Kidney (tissue), 14 donors: ENCODE data around the gene PIP5K1A. TPM values are rescaled to one million over a fixed set of nuclear protein-coding genes. Genes with fewer than 3 reads are reported as not detected.

ENCODE experiments used
- DNase-seq, 5 donors: peaks; one replicate each; pipeline ENCODE4 v3.0.0-alpha.2; 2013 to 2020
- FAIRE-seq: peaks from 2 replicates; lab custom pipeline; 2012; peaks lifted over from hg19 to GRCh38; lab: Jason Lieb, UNC
- H3K27ac ChIP-seq, 2 donors: one replicate each; pipeline ENCODE4 v1.7.0; 2013; ENCODE audit warnings: low read depth in 2 of 2, low read length in 2 of 2, inconsistent platforms in 1 of 2
- H3K27me3 ChIP-seq: one replicate; pipeline ENCODE4 v1.7.1; 2013; ENCODE audit warnings: low read length, inconsistent platforms; ENCODE audit not compliant: control insufficient read depth, insufficient read depth
- H3K36me3 ChIP-seq, 3 donors: one replicate each; pipeline versions ENCODE4 v1.7.0 to v1.7.1; 2013; ENCODE audit warnings: low read length in 3 of 3, control low read depth in 1 of 3, inconsistent platforms in 1 of 3; ENCODE audit not compliant: insufficient read depth in 3 of 3, control insufficient read depth in 2 of 3
- H3K4me1 ChIP-seq, 3 donors: one replicate each; pipeline versions ENCODE4 v1.7.0 to v1.7.1; 2013; ENCODE audit warnings: low read length in 3 of 3, inconsistent platforms in 1 of 3, low read depth in 1 of 3; ENCODE audit not compliant: control insufficient read depth in 2 of 3, insufficient read depth in 2 of 3
- H3K4me3 ChIP-seq, 3 donors: one replicate each; pipeline versions ENCODE4 v1.7.0 to v1.8.1; 2013; ENCODE audit warnings: low read length in 3 of 3, control low read depth in 1 of 3, inconsistent platforms in 1 of 3
- H3K9ac ChIP-seq, 3 donors: one replicate each; pipeline versions ENCODE4 v1.7.0 to v1.7.1; 2013; ENCODE audit warnings: low read length in 3 of 3, control low read depth in 1 of 3, inconsistent platforms in 1 of 3
- H3K9me3 ChIP-seq, 3 donors: one replicate each; pipeline versions ENCODE4 v1.7.0 to v1.7.1; 2013; ENCODE audit warnings: low read length in 3 of 3, control low read depth in 1 of 3, inconsistent platforms in 1 of 3; ENCODE audit not compliant: control insufficient read depth in 2 of 3, insufficient read depth in 1 of 3
- CTCF ChIP-seq: IDR thresholded peaks from 3 replicates; pipeline ENCODE4 v1.5.1; 2012; ENCODE audit warnings: mild to moderate bottlenecking, moderate library complexity, borderline replicate concordance; ENCODE audit not compliant: insufficient read depth; ENCODE audit errors: extremely low read depth
- intact Hi-C: fragments of 100-400 bp; cut with DNase I; formaldehyde crosslinking; loops from one replicate; pipeline ENCODE4 v1.11.1; 2022
- polyA plus RNA-seq: library from polyadenylated mRNA; stranded (reverse); fragments of 350-450 nt; fragmentation: Illumina TruSeq; extraction: RNeasy Lipid Tissue Mini Kit (QIAGEN cat#74804); gene quantifications from one replicate; pipeline ENCODE4 v1.2.3, GENCODE V29; 2014; ENCODE audit warnings: low read depth, low replicate concordance; ENCODE audit not compliant: insufficient read depth
- total RNA-seq: library from RNA; stranded (reverse); fragmentation: NEBNext Ultra II Directional; extraction: Animal tissue kit (Norgen Biotek cat#: 25700); gene quantifications from one replicate; pipeline ENCODE4 v1.2.1, GENCODE V29; 2021
- donor health status: control.
- donor health status: control.
- donor health status: control.
- donor health status: control.
- donor health status: control.
- donor health status: DM: yes; HTN: yes; CAD: no.
- donor health status: Normal renal cell carcinoma (clear cell type).

The PIP5K1A gene
- total and polyA plus RNA-seq, 2 donors from 2014 or later: 15.5 to 49.0 TPM

GRCh38 chr1:151158326-151158725, 40.0 kb upstream of the PIP5K1A start:
- no peak for TF ChIP-seq CTCF
- peaks cover 6 to 26% (median 20%) of the 10 kb centered on the region in 3 donors for H3K36me3 ChIP-seq
- H3K4me3 ChIP-seq: no peak overlapping the region
- H3K9me3 ChIP-seq: no peaks in the 10 kb centered on the region
- no peaks in the 10 kb centered on the region for H3K4me1 ChIP-seq
- no peak for FAIRE-seq
- no peak overlapping the region for H3K9ac ChIP-seq
- no peak overlapping the region for H3K27ac ChIP-seq
- H3K27me3 ChIP-seq: no peaks in the 10 kb centered on the region
- no peak for DNase-seq
- intact Hi-C loops: loop anchor here (10.0 kb wide), 1 partner anchor 54 kb away; no protein-coding TSS in a partner anchor

- DNase-seq (peak in 1 of 5 donors; percentile 67), FAIRE-seq (no peak)
- Histone ChIP-seq H3K27ac (no peak overlapping the region), H3K9me3 (no peaks in the 10 kb centered on the region), H3K27me3 (no peaks in the 10 kb centered on the region), H3K9ac (no peak overlapping the region), H3K4me3 (no peak overlapping the region), H3K4me1 (peaks cover 0 to under 1% (median 0%) of the 10 kb centered on the region in 3 donors), H3K36me3 (peaks cover 6 to 26% (median 20%) of the 10 kb centered on the region in 3 donors)
- no peak for TF ChIP-seq CTCF
- intact Hi-C loops: loop anchor here (10.0 kb wide), 1 partner anchor 54 kb away; no protein-coding TSS in a partner anchor
Measured at GRCh38 chr1:151158751-151159251, 39.6 kb upstream of the PIP5K1A start.

- Histone ChIP-seq H3K4me1 (peaks cover 0 to 6% (median 1%) of the 10 kb centered on the region in 3 donors), H3K4me3 (no peak overlapping the region), H3K36me3 (peaks cover 6 to 26% (median 20%) of the 10 kb centered on the region in 3 donors), H3K9me3 (no peaks in the 10 kb centered on the region), H3K9ac (no peak overlapping the region), H3K27ac (no peak overlapping the region), H3K27me3 (no peaks in the 10 kb centered on the region)
- FAIRE-seq: no peak
- DNase-seq: no peak
- TF ChIP-seq CTCF: no peak
- intact Hi-C loops: loop anchor here (10.0 kb wide), 1 partner anchor 55 kb away; no protein-coding TSS in a partner anchor
Measured at GRCh38 chr1:151159373-151159772, 39.0 kb upstream of the PIP5K1A start.
